H1 (cell line): ENCODE data around the gene SAP30L. TPM values are rescaled to one million over a fixed set of nuclear protein-coding genes. Genes with fewer than 3 reads are reported as not detected.

Experiments used
- CBX8 ChIP-seq: fragments of 300-800, 300-1000 bp; sonication (generic); IDR thresholded peaks from 2 replicates; pipeline ENCODE4 v1.7.1; 2016; ENCODE audit warnings: low read depth, low read length, borderline replicate concordance
- CTCF ChIP-seq, 3 experiments: IDR thresholded peaks; 1 replicate in 2 of 3; 2 replicates in 1 of 3; pipeline versions ENCODE4 v1.5.1 to v1.6.1; 2011; ENCODE audit warnings: low read length in 3 of 3, mild to moderate bottlenecking in 3 of 3, inconsistent platforms in 2 of 3, low read depth in 1 of 3, moderate library complexity in 1 of 3; ENCODE audit not compliant: insufficient read depth in 1 of 3; ENCODE audit errors: control extremely low read depth in 1 of 3
- EP300 ChIP-seq, 2 experiments: IDR thresholded peaks; 1 replicate in 1 of 2; 2 replicates in 1 of 2; pipeline ENCODE4 v1.6.1; 2011 to 2012; ENCODE audit warnings: low read depth in 2 of 2, low read length in 2 of 2, mild to moderate bottlenecking in 2 of 2, borderline replicate concordance in 1 of 2, inconsistent platforms in 1 of 2, moderate library complexity in 1 of 2
- GTF2F1 ChIP-seq: IDR thresholded peaks from 2 replicates; pipeline ENCODE4 v1.6.1; 2012; ENCODE audit warnings: low read depth, low read length, improper control_type of control experiment, borderline replicate concordance
- USF2 ChIP-seq: IDR thresholded peaks from 2 replicates; pipeline ENCODE4 v1.6.1; 2011; ENCODE audit warnings: low read length, improper control_type of control experiment
- polyA plus RNA-seq, 7 experiments: library from polyadenylated mRNA; depleted of rRNA in 3 of 7; stranded (reverse) in 5 of 7; unstranded in 2 of 7; fragments of >200 nt in 5 of 7; fragments of 200-250 nt in 2 of 7; gene quantifications; 1 replicate in 5 of 7; 2 replicates in 1 of 7; 4 replicates in 1 of 7; pipeline versions ENCODE4 v1.2.1 to v1.2.3, GENCODE V29; 2011 to 2013; ENCODE audit warnings: missing spikeins in 2 of 7, mixed read lengths in 2 of 7
- total RNA-seq: library from RNA; stranded (reverse); fragmentation: NEBNext Ultra II Directional; extraction: Animal tissue kit (Norgen Biotek cat#: 25700); gene quantifications from 2 replicates; pipeline ENCODE4 v1.2.1, GENCODE V29; 2021

Gene SAP30L
- total and polyA plus RNA-seq, 2 of the 8 experiments (the other 6 are each of a cell fraction or from before 2014, with no cell fraction given) = 12.2 to 31.5 TPM

GRCh38 chr5:154487541-154487940, 41.7 kb downstream of the SAP30L start (continued):
- TF ChIP-seq EP300 (IDR thresholded peaks at IDR 0.05; ENCODE audit: borderline replicate concordance in 1 of 2, low read depth in 2 of 2, low read length in 2 of 2) (no peak), USF2 (no peak), GTF2F1 (no peak), CBX8 (no peak), CTCF (IDR thresholded peaks at IDR 0.05; ENCODE audit: control extremely low read depth in 1 of 3, insufficient read depth in 1 of 3, low read depth in 1 of 3, low read length in 3 of 3) (no peak)
